ENCODE data around the gene LMF2. TPM values are rescaled to one million over a fixed set of nuclear protein-coding genes. Genes with fewer than 3 reads are reported as not detected.

LMF2 gene
- total RNA-seq, 4 donors from 2014 or later = 19.7 to 61.3 (median 32.0) TPM

DNA sequence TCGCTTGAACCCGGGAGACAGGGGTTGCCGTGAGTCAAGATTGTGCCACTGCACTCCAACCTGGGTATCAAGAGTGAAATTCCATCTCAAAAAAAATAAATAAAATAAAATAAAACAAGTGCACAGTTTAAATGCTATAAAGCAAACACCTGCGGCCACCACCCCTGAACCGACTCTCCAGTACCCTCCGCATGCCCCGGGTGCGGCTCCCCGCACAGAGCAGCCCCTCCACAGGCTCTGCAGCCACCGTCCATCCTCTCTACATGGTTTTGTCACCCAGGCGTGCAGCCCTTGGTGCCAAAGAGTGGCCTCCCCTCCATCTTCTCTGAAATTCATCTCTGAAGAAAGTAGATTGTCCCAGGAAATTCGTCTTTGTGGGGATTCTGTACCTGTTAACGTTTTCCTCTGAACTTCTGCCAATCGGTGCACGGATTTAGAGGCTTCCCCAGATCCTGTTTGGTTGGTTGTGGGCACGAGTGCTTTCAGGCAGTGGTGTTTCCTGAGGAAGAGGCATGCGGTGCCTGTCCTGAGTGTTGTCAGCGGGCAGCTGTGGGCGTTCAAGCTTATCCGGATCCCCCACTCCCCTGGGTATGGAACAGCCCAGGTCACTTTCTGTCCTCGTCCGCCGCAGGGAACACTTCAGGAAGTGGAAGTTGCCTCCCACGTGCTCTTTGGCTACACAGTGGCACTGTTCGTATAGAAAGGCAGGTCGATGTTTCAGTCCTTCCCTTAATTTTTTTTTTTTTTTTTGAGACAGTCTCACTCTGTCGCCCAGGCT, 16.8 kb downstream of the LMF2 start:
- H3K9me3 ChIP-seq = no peaks in the 10 kb centered on the region
- no peak overlapping the region for H3K4me3 ChIP-seq
- no peaks in the 10 kb centered on the region for H3K4me1 ChIP-seq
- H3K27me3 ChIP-seq = no peaks in the 10 kb centered on the region
- no peaks in the 10 kb centered on the region for H3K36me3 ChIP-seq
- TF ChIP-seq, protein P1, sequence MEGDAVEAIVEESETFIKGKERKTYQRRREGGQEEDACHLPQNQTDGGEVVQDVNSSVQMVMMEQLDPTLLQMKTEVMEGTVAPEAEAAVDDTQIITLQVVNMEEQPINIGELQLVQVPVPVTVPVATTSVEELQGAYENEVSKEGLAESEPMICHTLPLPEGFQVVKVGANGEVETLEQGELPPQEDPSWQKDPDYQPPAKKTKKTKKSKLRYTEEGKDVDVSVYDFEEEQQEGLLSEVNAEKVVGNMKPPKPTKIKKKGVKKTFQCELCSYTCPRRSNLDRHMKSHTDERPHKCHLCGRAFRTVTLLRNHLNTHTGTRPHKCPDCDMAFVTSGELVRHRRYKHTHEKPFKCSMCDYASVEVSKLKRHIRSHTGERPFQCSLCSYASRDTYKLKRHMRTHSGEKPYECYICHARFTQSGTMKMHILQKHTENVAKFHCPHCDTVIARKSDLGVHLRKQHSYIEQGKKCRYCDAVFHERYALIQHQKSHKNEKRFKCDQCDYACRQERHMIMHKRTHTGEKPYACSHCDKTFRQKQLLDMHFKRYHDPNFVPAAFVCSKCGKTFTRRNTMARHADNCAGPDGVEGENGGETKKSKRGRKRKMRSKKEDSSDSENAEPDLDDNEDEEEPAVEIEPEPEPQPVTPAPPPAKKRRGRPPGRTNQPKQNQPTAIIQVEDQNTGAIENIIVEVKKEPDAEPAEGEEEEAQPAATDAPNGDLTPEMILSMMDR (IDR thresholded peaks at IDR 0.05) = no peak
- TF ChIP-seq POLR2A (IDR thresholded peaks at IDR 0.05) = no peak
- no peak overlapping the region for H3K27ac ChIP-seq
- intact Hi-C loops (cut with DNase I; ENCODE audit: low total_unique reads) = no loop called here
- DNase-seq = no peak

DNA sequence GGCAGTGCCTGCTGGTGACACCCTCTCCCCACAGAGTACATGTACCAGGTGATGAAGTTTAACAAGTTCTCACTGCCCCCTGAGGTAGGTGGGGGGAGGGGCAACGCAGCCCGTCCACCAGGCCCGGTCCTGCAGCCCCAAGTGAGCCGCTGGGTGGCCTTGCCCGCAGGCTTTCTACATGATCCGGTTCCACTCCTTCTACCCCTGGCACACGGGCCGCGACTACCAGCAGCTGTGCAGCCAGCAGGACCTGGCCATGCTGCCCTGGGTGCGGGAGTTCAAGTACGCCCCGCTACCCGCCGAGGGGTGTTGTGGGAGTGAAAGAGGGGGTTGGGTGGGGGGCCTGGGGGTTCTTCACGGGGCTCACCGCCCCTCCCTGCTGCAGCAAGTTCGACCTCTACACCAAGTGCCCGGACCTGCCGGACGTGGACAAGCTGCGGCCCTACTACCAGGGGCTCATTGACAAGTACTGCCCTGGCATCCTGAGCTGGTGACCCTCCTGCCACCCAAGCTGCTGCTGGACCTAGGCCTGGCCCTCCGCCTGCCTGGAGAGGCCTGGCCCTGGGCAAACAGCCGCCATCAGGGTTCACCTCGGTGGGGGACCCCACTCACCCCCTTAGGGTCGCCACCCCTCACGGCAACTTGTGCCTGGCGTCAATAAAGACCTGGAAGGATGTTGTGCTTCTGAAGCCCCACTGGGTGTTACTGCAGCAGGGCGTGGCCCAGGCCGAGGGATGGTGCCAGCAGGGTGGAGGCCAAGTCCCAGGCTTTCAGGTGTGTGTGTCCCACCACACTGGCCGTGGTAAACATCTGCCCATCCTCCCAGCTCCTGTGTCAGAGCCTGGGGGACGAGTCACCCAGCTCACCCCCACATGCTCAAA, 17.9 kb downstream of the LMF2 start:
- Histone ChIP-seq H3K36me3 (no peaks in the 10 kb centered on the region), H3K9me3 (no peaks in the 10 kb centered on the region), H3K27ac (no peak overlapping the region), H3K4me3 (no peak overlapping the region), H3K27me3 (no peaks in the 10 kb centered on the region), H3K4me1 (no peaks in the 10 kb centered on the region)
- DNase-seq = no peak
- TF ChIP-seq, protein P1 (IDR thresholded peaks at IDR 0.05) = no peak
- TF ChIP-seq POLR2A (IDR thresholded peaks at IDR 0.05) = no peak
- intact Hi-C loops (cut with DNase I; ENCODE audit: low total_unique reads) = no loop called here

DNA sequence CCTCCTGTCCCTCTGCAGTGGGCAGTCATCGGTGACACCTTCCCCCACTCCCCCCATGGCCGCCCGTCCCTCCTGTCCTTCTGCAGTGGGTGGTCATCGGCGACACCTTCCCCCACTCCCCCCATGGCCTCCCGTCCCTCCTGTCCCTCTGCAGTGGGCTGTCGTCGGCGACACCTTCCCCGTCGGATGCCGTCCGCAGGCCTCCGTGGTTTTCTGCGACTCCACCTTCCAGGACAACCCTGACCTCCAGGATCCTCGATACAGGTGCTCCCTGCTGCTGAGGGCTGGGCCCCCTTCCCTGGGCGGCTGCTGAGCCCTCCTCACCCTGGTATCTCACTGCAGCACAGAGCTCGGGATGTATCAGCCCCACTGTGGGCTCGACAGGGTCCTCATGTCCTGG, 18.6 kb downstream of the LMF2 start:
- H3K9me3 ChIP-seq = no peaks in the 10 kb centered on the region
- intact Hi-C loops (cut with DNase I; ENCODE audit: low total_unique reads) = no loop called here
- TF ChIP-seq POLR2A (IDR thresholded peaks at IDR 0.05) = no peak
- TF ChIP-seq, protein P1 (IDR thresholded peaks at IDR 0.05) = no peak
- no peak overlapping the region for H3K4me3 ChIP-seq
- H3K36me3 ChIP-seq = no peaks in the 10 kb centered on the region
- no peak overlapping the region for H3K27ac ChIP-seq
- H3K27me3 ChIP-seq = no peaks in the 10 kb centered on the region
- DNase-seq = no peak
- no peaks in the 10 kb centered on the region for H3K4me1 ChIP-seq

DNA sequence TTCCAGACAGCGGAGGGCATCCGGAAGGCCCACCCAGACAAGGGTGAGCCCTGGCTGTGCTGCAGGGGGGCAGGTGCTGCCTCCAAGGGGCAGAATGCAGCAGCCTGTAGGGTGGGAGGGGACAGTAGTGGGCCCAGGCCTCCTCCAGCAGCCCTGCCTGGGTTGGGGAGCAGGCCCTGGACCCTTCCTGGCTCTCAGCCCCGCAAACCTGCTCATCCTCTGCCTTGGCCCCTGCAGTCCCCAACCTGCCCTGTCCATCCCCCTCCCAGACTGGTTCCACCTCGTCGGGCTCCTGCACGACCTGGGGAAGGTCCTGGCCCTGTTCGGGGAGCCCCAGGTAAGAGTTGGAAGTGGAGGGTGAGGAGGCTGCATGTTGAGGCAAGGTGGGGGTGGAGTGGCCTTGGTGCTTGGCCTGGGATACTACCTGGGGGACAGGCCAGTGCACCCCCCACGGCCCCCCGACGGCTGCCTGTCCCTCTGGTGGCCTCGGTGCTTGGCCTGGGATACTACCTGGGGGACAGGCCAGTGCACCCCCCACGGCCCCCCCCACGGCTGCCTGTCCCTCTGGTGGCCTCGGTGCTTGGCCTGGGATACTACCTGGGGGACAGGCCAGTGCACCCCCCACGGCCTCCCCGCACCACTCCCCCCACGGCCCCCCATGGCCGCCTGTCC, 19.4 kb downstream of the LMF2 start:
- intact Hi-C loops (cut with DNase I; ENCODE audit: low total_unique reads) = no loop called here
- H3K9me3 ChIP-seq = no peaks in the 10 kb centered on the region
- H3K27me3 ChIP-seq = peaks cover 0 to 4% of the 10 kb centered on the region in 2 donors
- no peaks in the 10 kb centered on the region for H3K4me1 ChIP-seq
- H3K4me3 ChIP-seq = no peak overlapping the region
- DNase-seq = no peak
- no peaks in the 10 kb centered on the region for H3K36me3 ChIP-seq
- TF ChIP-seq, protein P1 (IDR thresholded peaks at IDR 0.05) = no peak
- no peak for TF ChIP-seq POLR2A (IDR thresholded peaks at IDR 0.05)
- H3K27ac ChIP-seq = no peak overlapping the region

All from uterus (tissue), 4 donors.